Loucy (cell line): ENCODE measurements around the gene TMCO2.

Experiments
- H2AFZ ChIP-seq: fragments of 200-600 bp; sonication (generic); 2 replicates; pipeline ENCODE4 v1.6.0; 2016; ENCODE audit warnings: antibody characterized with exemption, mild to moderate bottlenecking, low read length, moderate library complexity
- H3F3A ChIP-seq: fragments of 200-600 bp; 2 replicates; pipeline ENCODE4 v1.6.0; 2016; ENCODE audit warnings: antibody characterized with exemption, low read depth, mild to moderate bottlenecking
- H3K27me3 ChIP-seq: fragments of 200-600 bp; sonication (generic); 2 replicates; pipeline ENCODE4 v1.6.1; 2014; ENCODE audit warnings: low read length, mild to moderate bottlenecking; ENCODE audit not compliant: insufficient read depth, poor library complexity, severe bottlenecking
- H3K36me3 ChIP-seq: fragments of 200-600 bp; sonication (generic); 2 replicates; pipeline ENCODE4 v1.6.1; 2016; ENCODE audit warnings: low read length; ENCODE audit not compliant: insufficient read depth
- H3K4me1 ChIP-seq: fragments of 200-600 bp; sonication (generic); 2 replicates; pipeline ENCODE4 v1.5.1; 2014; ENCODE audit warnings: low read length, mild to moderate bottlenecking; ENCODE audit not compliant: insufficient read depth, poor library complexity, severe bottlenecking
- H3K4me2 ChIP-seq: fragments of 200-600 bp; sonication (generic); 2 replicates; pipeline ENCODE4 v1.6.0; 2014; ENCODE audit warnings: antibody characterized with exemption, low read length, low read depth, mild to moderate bottlenecking; ENCODE audit not compliant: poor library complexity, severe bottlenecking
- H3K4me3 ChIP-seq: fragments of 200-600 bp; sonication (generic); 2 replicates; pipeline ENCODE4 v1.5.1; 2014; ENCODE audit warnings: low read length, mild to moderate bottlenecking, mixed read lengths; ENCODE audit not compliant: poor library complexity, severe bottlenecking
- H3K79me2 ChIP-seq: fragments of 200-600 bp; sonication (generic); 2 replicates; pipeline ENCODE4 v1.6.1; 2014; ENCODE audit warnings: low read length; ENCODE audit not compliant: insufficient read depth
- H3K9ac ChIP-seq: fragments of 200-600 bp; sonication (generic); 2 replicates; pipeline ENCODE4 v1.6.0; 2014; ENCODE audit warnings: mild to moderate bottlenecking, low read depth, low read length, moderate library complexity; ENCODE audit not compliant: poor library complexity, severe bottlenecking
- H3K9me2 ChIP-seq: fragments of 200-600 bp; sonication (generic); replicated peaks from 2 replicates; pipeline ENCODE4 v1.6.1; 2016; ENCODE audit warnings: low read depth, low read length, mixed read lengths
- H3K9me3 ChIP-seq: fragments of 200-600 bp; sonication (generic); 2 replicates; pipeline ENCODE4 v1.6.1; 2014; ENCODE audit warnings: mild to moderate bottlenecking, antibody characterized with exemption, low read length, low read depth; ENCODE audit not compliant: insufficient read depth
- H4K20me1 ChIP-seq: fragments of 200-600 bp; sonication (generic); 2 replicates; pipeline ENCODE4 v1.6.0; 2014; ENCODE audit warnings: antibody characterized with exemption, low read length, mild to moderate bottlenecking; ENCODE audit not compliant: insufficient read depth, poor library complexity, severe bottlenecking
- EZH2phosphoT487 ChIP-seq: fragments of 200-600 bp; IDR thresholded peaks from 2 replicates; pipeline ENCODE4 v1.6.1; 2018; ENCODE audit warnings: antibody characterized with exemption, mild to moderate bottlenecking, moderate library complexity, borderline replicate concordance
- TF ChIP-seq, protein P1 (sequence below): fragments of 200-600 bp; sonication (generic); conservative IDR thresholded peaks from 2 replicates; pipeline ENCODE4 v1.5.1; 2014; ENCODE audit warnings: mild to moderate bottlenecking, antibody characterized with exemption, low read length

TMCO2 gene

DNA sequence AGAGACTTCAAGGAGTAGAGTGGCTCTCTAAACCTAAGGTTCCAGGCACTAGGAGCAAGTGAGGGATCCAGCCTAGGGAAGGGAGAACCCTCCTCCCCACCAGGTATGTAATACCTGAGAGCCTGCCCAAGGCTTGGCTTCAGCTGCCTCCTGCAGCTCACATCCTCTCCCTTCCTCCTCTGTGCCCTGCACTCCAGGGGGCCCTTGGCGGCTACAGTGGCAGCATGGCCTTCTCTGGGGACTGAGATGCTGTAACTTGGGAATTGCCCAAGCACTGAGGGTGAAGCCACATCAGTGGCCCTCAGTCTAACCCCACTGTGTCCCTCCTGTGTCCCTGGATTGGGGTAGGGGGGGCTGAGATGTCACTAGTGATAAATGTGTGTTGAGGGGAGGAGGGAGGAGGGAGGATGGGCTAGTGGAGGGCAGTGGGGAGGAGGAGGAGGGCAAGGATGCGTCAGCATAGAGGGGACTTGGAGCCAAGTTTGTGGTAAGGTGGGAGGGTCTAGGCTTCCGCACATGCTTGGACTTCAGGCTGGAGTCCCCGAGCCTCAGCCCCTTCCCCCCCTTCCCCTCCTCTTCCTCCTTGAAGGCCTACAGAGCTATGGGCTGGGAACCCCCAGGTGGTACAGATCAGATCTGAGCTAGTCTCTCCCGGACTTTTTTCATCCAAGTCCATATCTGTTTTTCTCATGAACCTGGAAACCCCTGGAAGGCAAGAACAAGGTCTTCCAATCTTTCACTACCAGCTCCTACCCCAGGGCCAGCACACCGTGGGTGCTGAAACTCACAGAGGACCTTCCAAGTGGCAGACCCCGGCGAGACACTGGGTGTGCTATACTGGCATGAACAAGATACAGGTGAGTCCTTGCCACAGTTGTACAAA is 51.9 kb downstream of the TMCO2 start:
- TF ChIP-seq, protein P1, sequence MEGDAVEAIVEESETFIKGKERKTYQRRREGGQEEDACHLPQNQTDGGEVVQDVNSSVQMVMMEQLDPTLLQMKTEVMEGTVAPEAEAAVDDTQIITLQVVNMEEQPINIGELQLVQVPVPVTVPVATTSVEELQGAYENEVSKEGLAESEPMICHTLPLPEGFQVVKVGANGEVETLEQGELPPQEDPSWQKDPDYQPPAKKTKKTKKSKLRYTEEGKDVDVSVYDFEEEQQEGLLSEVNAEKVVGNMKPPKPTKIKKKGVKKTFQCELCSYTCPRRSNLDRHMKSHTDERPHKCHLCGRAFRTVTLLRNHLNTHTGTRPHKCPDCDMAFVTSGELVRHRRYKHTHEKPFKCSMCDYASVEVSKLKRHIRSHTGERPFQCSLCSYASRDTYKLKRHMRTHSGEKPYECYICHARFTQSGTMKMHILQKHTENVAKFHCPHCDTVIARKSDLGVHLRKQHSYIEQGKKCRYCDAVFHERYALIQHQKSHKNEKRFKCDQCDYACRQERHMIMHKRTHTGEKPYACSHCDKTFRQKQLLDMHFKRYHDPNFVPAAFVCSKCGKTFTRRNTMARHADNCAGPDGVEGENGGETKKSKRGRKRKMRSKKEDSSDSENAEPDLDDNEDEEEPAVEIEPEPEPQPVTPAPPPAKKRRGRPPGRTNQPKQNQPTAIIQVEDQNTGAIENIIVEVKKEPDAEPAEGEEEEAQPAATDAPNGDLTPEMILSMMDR, result no peak
- TF ChIP-seq EZH2phosphoT487, result no peak
- no peak overlapping the region for H2AFZ ChIP-seq
- no peaks in the 10 kb centered on the region for H3K79me2 ChIP-seq
- no peaks in the 10 kb centered on the region for H3F3A ChIP-seq
- H3K9me3 ChIP-seq, result no peaks in the 10 kb centered on the region
- H3K9me2 ChIP-seq, result no peaks in the 10 kb centered on the region
- no peaks in the 10 kb centered on the region for H3K27me3 ChIP-seq
- no peak overlapping the region for H3K4me2 ChIP-seq
- H3K4me3 ChIP-seq, result no peak overlapping the region
- H4K20me1 ChIP-seq, result no peaks in the 10 kb centered on the region
- H3K4me1 ChIP-seq, result no peaks in the 10 kb centered on the region
- no peaks in the 10 kb centered on the region for H3K36me3 ChIP-seq
- H3K9ac ChIP-seq, result no peak overlapping the region

- Histone ChIP-seq H3K4me1 (no peaks in the 10 kb centered on the region), H3K36me3 (no peaks in the 10 kb centered on the region), H4K20me1 (no peaks in the 10 kb centered on the region), H2AFZ (no peak overlapping the region), H3K79me2 (no peaks in the 10 kb centered on the region), H3K9me2 (no peaks in the 10 kb centered on the region), H3K4me3 (no peak overlapping the region), H3K9me3 (no peaks in the 10 kb centered on the region), H3F3A (no peaks in the 10 kb centered on the region), H3K27me3 (no peaks in the 10 kb centered on the region), H3K9ac (no peak overlapping the region), H3K4me2 (no peak overlapping the region)
- TF ChIP-seq EZH2phosphoT487, result no peak
- TF ChIP-seq, protein P1, result no peak
Observed at GRCh38 chr1:40300249-40300567, 52.5 kb downstream of the TMCO2 start.

DNA sequence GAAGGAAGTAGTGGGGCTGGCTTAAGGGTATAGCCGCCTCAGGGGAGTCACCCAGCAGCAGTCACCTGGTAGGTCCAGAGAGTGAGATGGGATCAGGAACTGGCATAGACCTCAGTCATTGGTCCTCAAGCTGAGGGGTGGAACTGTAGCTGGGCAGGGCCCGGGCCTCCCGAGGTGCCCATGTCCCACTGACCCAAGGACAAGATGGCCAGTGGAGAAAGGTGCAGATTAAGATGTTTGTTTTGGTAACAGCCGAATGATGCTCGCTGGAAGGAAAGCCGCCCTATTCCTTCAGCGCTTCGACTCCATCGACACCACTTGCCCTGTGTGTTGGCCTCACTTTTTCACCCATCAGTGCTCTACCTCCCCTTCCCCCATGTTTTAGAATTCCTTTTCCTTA is 52.9 kb downstream of the TMCO2 start:
- Histone ChIP-seq H3K4me1 (no peaks in the 10 kb centered on the region), H3K9me3 (no peaks in the 10 kb centered on the region), H3K4me2 (no peak overlapping the region), H3K9me2 (no peaks in the 10 kb centered on the region), H2AFZ (no peak overlapping the region), H3K9ac (no peak overlapping the region), H3K27me3 (no peaks in the 10 kb centered on the region), H4K20me1 (no peaks in the 10 kb centered on the region), H3K79me2 (no peaks in the 10 kb centered on the region), H3K36me3 (no peaks in the 10 kb centered on the region), H3K4me3 (no peak overlapping the region), H3F3A (no peaks in the 10 kb centered on the region)
- TF ChIP-seq EZH2phosphoT487, result no peak
- TF ChIP-seq, protein P1, result no peak
